Stimulated activated CD8-positive, alpha-beta memory T cell treated with anti-CD3 and anti-CD28 coated beads, Interleukin-15, amount 100 ng/mL, for 4 hours (primary cell): ENCODE results near the gene YBX1.
"Not testable (repeated sequence)": the region's sequence is repeated elsewhere in the genome, so short reads cannot be mapped to it uniquely, and the experiment has no call there.

ENCODE experiments used
- DNase-seq, 2 donors: peaks; one replicate each; pipeline ENCODE4 v3.0.0-alpha.2; 2020; ENCODE audit warnings: low read depth in 2 of 2

The YBX1 gene

GRCh38 chr1:42689912-42690311 is 7.7 kb downstream of the YBX1 start:
- no peak for DNase-seq

- no peak for DNase-seq
These were observed 8.4 kb downstream of the YBX1 start for GRCh38 chr1:42690477-42691156.

DNA sequence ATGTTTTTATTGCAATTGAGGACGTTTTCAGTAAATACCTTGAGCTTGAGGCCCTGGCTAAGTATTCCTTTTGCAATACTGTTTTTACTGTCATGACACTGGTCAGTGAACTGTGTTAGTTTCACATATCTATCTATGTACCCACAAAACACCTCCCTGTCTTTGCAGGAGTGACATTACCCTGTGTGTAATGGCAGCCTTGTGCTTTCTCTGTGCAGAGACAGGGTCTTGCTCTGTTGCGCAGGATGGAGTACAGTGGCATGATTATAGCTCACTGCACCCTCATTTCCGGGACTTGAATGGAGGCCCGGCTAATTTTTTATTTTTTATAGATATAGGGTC is 8.9 kb downstream of the YBX1 start:
- no peak for DNase-seq

DNA sequence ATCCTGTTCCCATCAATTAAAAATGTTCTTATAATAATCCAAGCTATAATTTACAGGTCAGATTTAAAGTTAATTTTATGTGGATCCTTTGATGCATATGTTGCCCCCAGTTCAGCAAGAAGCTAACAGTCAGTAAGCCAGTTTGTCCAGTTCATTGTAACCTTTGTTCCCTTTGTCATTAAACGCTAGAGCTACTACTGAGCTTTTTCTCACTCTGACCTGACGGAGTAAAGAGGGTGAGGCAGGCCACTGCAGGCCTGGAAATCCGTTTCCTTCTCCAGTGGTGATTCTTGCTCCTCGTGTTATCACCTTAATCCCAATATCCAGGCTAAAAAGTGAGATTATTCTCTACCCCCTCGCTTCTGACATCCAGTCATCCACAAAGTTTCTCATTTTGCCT is 10.2 kb downstream of the YBX1 start:
- DNase-seq: no peak

DNA sequence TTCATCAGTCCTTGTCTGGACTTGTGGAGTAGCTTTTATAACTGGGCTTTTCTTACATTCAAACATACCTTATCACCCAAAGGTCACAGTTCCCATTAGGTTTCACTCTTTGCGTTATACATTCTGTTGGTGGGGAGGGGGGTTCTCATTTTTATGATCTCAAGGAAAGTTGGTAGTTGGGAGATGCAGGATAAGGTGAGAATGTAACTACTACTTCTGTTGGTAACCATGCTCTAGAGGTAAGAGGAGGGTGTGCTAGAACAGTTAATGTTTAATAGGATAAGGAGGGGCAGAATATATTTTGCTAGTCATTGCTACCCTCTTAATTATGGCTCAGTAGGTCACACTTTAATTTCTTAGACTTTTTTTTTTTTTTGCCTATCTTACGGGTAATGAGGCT is 10.7 kb downstream of the YBX1 start:
- no peak for DNase-seq

DNA sequence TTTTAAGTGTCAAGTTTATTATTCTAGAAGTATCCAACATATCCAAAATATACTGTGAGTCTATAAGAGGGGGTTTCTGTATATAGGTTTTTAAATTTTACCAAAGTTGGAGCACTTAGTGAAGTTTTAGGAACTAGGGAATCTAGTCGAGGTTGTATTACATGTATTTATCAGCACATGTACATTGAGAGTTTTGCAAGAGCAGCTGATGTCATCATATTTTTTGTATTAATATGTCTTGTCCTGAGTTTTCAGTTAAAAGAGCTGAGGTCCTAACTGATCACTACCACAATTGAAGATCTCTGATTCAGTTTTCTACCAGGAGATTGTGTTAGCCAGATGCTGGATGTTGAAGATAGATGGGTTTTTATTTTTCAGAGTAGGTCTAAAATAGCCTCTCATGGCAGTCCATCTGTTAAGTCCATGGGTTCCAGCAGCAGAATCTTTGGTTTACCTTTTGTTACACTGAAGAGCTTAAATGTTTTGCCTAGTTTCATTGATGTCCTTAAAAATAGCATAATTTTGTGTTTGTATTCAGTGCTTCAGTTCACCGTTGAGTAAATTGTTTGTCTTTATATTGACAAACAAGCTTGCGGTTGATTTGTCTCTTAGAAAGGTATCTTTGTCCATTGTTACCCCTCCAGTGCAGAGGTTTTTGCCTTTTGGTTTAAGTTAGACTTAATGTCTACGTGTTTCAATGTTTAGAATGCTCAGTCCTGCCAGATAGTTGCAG is 16.0 kb downstream of the YBX1 start:
- DNase-seq: no peak

DNA sequence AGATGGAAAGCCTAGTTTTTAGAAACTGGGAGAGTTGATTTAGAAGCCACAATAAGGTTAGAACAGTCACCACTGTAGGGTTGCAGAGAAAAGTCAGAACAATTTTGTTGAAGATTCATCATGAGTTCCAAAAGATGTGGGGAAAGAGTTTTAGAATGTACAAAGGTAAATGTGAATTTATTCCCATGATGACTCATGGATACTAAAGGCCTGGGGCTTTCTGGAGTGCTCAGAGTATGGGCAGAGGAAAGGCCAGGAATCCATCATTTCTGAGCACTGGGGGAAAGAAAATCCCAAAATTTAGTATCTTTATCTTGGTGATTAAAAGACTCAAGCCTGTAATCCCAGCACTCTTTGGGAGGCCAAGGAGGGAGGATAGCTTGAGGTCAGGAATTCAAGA is 17.8 kb downstream of the YBX1 start:
- no peak for DNase-seq

GRCh38 chr1:42703888-42704464 is 21.8 kb downstream of the YBX1 start:
- DNase-seq: no peak

- not testable (repeated sequence) for DNase-seq
These were observed 30.6 kb downstream of the YBX1 start for GRCh38 chr1:42712808-42713207.

DNA sequence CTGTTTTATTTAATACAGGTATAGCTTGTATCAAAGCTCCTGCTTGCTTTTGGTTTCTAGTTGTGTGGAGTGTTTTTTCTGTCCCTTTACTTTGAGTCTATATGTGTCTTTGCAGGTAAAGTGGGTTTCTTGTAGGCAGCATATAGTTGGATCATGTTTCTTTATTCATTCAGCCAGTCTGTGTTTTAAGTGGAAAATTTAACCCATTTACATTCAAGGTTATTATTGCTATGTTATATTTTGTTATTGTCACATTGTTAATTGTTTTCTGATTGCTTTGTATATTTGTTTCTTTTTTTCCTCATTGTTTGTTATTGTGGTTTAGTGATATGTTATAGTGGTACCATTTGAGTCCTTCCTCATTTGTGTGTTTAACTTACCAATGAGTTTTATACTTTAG is 31.1 kb downstream of the YBX1 start:
- DNase-seq: no peak

GRCh38 chr1:42714441-42714840 is 32.2 kb downstream of the YBX1 start:
- not testable (repeated sequence) for DNase-seq

- DNase-seq: no peak
These were observed 38.6 kb downstream of the YBX1 start for GRCh38 chr1:42720868-42721267.

- DNase-seq: no peak
These were observed 39.7 kb downstream of the YBX1 start for GRCh38 chr1:42721926-42722325.

GRCh38 chr1:42722403-42722802 is 40.2 kb downstream of the YBX1 start:
- DNase-seq: not testable (repeated sequence)

GRCh38 chr1:42723511-42723910 is 41.3 kb downstream of the YBX1 start:
- no peak for DNase-seq

DNA sequence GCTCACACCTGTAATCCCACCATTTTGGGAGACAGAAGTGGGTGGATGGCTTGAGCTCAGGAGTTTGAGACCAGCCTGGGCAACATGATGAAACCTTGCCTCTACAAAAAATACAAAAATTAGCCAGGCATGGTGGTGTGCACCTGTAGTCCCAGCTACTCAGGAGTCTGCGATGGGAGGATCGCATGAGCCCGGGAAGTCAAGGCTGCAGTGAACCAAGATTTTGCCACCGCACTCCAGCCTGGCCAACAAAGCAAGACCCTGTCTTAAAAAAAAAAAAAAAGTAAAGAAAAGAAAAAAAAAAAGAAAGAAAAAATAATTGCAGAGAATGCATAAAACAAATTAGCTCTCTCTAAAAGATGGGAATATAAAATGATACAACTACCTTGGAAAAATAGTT is 43.6 kb downstream of the YBX1 start:
- DNase-seq: not testable (repeated sequence)

DNA sequence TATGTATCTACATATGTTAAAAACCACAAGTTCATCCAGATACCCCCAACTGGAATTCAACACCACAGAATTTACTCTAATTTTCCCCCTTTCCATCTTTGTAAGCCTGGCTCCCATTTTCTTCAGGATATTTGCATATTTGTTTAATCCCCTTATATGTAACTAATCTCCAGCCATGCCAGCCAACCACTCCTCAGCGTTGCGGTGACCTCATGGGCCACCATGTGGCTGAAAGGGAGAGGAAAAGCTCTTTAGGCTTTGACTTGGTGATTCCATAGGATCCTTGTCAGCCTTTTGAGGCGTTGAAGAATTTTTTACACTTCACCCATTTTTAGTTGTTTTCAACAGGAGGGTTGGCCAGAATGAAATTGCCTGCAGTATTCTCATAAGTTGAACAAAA is 47.8 kb downstream of the YBX1 start:
- DNase-seq: no peak

DNA sequence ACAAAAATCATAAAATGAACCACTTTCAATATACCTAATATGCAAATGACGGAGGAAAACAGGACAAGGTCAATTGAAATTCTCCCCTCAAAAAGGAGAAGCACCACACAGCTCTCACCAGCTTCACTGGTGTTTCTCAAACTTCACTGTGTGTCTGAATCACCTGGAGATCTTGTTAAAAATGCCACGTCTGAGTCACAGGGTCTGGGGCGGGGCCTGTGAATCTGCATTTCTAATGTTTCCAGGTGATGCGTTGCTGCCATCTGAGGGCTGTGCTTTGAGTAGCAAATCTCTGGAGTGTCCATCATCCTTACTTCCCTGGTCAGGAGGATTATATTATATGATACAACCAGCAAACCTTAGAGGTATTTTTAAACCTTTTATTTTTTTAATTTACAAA is 48.8 kb downstream of the YBX1 start:
- DNase-seq: no peak

DNA sequence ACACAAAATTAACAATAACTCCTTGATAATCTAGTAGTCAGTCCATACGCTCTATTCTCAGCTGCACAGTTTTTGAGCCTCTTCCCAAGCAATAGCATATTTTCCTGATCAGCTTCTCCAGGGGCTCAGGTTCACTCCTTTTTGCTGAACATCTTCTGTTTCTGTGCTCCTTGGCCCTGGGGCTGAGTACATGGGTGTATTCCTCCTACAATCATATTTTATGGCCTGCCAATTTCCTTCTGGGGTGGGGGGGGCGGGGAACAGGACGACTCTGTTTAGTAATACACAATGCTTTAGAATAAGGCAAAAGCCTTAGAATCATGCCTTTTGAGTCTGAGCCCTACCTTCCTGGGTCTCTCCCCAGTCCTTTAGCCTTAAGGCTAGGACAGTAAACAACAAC is 49.4 kb downstream of the YBX1 start:
- DNase-seq: no peak

GRCh38 chr1:42732126-42732680 is 50.0 kb downstream of the YBX1 start:
- no peak for DNase-seq

- no peak for DNase-seq
These were observed 51.4 kb downstream of the YBX1 start for GRCh38 chr1:42733415-42734200.
